NCI-H187 treated with DMSO at 0.1 percent for 48 hours (cell line): Measurements from ENCODE around the gene NLRP10.

Source experiments
- DNase-seq: peaks from one replicate; lab custom pipeline; 2025; lab: John Stamatoyannopoulos, UW

NLRP10 gene

GRCh38 chr11:7974668-7975067 lies 9.4 kb upstream of the NLRP10 start:
- no peak for DNase-seq

- no peak for DNase-seq
Measured at GRCh38 chr11:7973011-7973410, 7.8 kb upstream of the NLRP10 start.

GRCh38 chr11:7971846-7972245 lies 6.6 kb upstream of the NLRP10 start:
- no peak for DNase-seq

- DNase-seq: no peak
Measured at GRCh38 chr11:7969756-7970646, 4.8 kb upstream of the NLRP10 start.

GRCh38 chr11:7968686-7969085 lies 3.4 kb upstream of the NLRP10 start:
- no peak for DNase-seq

DNA sequence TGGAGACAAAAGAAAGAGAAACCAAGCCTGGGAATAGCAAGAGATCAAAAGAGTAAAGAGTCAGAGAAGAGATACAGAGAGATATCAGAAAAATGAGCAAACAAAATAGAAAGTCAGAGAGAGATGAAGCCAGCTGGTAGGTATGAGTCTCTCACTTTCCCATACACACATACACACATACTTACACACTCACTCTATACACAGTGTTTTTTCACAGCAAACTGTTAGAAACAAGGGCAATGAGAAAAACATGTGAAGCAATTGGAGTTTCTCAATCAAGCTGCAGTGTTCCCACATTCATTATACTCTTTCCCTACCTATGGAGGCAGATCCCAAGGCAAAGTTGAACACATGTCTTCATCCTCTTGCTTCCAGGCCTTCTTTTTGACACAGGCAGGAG lies 2.6 kb upstream of the NLRP10 start:
- DNase-seq: no peak

DNA sequence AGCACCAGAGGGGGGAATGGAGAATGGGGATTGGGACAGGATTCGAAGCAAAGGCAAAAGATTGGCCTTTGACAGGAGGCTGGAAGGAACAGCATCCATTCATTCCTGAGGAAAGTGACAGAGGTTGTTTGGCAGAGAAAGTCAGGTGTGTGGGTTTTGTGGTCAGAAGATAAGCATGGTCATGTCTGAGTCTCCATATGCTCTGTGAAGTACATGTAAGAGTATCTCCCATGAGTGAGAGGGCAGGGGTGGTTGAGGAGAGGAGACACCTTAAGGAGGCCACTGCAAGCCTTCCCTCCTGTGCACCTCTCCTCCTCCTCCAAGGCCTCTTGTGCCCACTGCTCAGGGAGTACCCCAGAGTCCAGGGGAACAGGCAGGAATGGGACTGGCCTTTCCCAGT lies 1.9 kb upstream of the NLRP10 start:
- no peak for DNase-seq

DNA sequence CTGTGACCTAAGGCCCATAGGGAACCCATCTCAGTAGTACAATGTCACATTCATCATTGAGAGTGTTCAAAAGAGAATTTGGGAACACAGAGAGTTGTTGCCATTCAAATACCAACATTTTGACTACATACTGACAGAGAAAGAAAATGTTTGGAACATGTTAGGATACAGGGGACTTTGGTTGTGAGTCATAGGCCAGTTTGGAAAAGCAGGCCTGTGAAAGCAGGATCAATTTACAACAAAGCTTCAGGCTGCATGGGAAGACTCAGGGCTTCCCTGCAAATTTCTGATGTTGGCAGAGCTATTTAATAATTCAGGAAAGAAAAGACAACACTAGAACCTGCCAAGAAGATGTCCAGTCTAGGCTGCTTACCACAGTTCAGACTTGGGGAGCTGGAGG lies 374 bp downstream of the NLRP10 start:
- no peak for DNase-seq

DNA sequence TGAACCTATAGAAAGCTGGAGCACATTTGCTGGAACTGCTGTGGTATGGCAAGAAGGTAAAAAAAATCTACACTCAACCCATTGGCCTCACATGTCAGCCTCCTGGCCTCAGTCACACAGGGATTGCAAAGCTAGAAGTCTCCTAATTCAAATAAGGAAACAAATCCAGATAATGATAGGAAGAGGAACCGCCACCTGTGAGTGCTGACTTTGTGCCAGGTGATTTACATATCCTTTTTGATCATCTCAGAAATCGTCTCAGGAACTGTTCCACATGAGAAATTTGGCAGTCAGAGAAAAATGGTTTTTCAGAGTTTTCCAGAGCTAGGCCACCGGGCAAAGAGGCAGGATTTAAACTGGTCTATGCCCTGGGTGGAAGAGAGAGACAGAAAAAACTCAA lies 986 bp downstream of the NLRP10 start:
- DNase-seq: no peak

DNA sequence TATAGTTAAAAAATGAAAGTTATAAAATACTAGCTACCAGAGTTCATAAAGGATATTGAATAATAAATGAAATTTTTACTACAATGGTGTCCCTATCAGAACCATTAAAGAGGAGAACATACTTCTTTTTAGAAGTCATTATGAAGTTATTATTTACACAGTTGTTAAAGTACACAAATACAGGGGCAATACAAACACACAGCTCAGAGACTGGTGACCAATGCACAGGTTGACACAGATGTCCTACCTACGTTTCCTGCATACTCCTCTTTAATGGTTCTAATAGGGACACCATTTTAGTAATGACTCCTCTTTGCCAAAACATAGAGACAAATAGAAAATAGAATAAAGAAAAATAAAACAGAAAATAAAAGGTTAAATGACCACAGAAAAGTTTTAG lies 10.1 kb downstream of the NLRP10 start:
- DNase-seq: no peak

GRCh38 chr11:7949934-7950333 lies 15.3 kb downstream of the NLRP10 start:
- no peak for DNase-seq

GRCh38 chr11:7944123-7944522 lies 21.1 kb downstream of the NLRP10 start:
- no peak for DNase-seq

DNA sequence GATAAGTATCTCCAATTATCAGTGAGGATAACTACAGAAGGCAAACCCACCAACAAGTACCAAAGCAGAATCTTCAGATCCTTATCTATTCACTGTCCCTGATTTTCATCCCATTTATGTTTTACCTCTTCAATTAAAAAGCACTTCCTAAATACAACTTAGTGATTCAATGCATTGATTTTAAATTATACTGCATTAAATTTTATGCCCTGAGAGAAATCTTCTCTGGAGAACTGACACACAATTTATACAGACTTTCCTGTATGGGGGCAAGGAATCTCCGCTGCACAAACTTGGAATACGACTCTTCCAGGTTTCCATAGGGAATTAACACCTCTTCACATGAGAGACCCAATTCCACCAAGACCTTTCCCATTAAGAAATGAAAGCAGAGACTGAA lies 23.6 kb downstream of the NLRP10 start, which contains the start of gene OR10A3:
TSS of gene OR10A3 (minus strand) at position 101 of the 400 bp plus-strand sequence. CDS start 2,188 bp downstream, outside the sequence.
- DNase-seq: no peak

GRCh38 chr11:7941146-7941545 lies 24.1 kb downstream of the NLRP10 start:
- DNase-seq: no peak

DNA sequence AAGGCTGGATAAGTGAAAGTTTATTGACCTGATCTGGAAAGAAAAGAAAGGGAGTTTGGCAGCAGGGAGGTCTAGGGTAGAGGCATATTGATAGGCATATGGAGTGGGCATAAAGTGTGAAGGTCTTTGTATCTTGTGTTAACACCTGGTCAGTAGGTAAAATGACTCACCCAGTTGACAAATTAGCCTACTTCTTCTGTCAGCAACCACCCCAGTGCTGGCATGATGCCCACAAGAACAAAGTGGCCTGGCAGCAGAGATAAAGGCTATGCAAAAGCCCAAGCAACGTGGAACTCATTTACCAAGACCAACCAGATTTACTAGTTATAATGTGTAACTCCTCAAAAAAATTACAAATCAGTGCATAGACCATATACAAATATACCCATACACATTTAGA lies 28.6 kb downstream of the NLRP10 start:
- DNase-seq: no peak

GRCh38 chr11:7931168-7931567 lies 34.1 kb downstream of the NLRP10 start, which contains the start of gene OR10A6:
TSS of gene OR10A6 (minus strand) at chr11:7931268. CDS start at chr11:7928662, 2,606 bp downstream.
- no peak for DNase-seq

DNA sequence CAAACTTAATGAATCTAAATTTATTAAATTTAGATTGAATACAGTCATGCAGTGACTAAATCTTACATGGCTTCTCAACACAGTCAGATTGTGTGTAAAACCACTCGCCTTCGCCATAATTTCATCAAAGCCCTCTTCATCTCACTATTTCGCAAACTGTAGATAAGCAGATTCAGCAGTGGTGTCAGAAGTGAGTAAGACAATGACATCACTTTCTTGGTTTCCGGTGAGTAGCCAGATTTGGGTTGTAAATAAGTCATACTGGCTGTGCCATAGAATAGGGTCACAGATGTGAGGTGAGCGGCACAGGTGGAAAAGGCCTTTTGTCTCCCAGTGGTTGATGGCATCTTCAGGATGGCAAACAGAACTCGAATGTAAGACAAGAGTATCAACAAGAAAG lies 37.6 kb downstream of the NLRP10 start:
- DNase-seq: no peak

DNA sequence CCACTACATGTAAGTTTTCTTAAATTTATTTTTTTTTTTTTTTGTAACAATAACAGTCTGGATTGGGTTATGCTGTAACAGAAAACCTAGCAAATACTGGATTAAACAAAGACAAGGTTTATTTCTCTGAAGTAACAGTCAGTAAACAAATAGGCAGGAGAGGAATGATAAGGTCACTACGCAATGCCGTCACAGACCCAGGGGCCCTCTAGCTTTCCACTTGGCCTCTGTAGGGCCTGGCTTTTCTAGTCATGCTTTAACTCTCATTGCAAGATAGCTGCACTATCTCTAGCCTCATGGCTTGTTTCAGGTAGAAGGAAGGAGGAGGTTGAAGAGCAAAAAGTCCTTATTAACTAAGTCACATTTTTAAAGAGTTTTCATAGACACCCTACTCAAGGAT lies 40.7 kb downstream of the NLRP10 start:
- DNase-seq: no peak

- no peak for DNase-seq
Measured at GRCh38 chr11:7918141-7918540, 47.1 kb downstream of the NLRP10 start.
